ENCODE data around the gene TGM3. TPM values are rescaled to one million over a fixed set of nuclear protein-coding genes. Genes with fewer than 3 reads are reported as not detected.

Gene TGM3
- total and polyA plus RNA-seq, 10 of the 15 experiments (the other 5 are each of a cell fraction or from before 2014, with no cell fraction given), result not detected

DNA sequence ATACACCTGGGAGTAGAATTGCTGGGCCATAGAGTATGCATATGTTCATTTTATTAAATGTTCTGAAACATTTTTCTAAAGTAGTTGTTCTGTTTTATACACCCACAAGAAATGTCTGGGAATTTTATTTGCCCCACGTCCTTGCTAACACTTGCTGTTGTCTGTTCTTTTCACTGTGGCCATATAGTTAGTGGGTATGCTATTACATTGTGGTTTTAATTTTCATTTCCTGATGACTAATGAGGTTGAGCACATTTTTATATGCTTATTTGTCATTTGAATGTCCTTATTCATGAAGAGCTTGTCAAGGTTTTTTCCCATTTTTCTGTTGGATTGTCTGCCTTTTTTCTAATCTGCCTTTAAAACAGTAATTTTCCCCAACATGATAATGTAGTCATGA, 41.5 kb upstream of the TGM3 start:
- 0% methylated on average over 1 of the region's 1 CpG for WGBS (ENCODE audit: insufficient coverage, insufficient replicate concordance, low lambda C conversion rate, missing lambda C conversion rate)
- ATAC-seq, result no peak

DNA sequence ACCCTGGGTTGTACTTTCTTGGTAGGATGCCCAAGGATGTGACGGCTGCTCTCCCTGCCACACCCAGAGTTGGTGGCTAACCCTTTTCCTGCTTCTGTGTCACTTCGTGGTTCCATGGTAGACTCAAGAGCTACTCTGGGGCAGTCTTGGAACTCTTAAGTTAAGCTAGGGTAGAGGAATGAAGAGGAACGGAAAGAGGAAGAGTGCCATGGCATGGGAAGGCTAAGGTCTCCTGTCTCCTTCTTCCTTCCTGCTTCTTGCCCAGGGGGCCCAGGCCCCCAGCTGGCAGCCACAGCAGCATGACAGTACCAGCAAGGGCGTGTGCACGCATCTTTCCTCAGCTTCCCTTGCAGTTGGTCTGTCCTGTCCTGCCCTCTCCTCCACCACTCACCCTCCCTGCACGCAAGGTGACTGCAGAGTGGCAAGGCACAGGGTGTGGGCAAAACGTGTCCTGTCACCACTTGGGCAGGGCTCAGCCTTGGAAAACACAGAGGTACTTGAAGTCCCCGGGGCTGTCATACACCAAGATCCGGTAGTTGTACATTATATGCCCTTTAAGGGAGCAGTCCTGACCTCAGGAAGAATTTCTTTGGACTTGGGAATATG, 39.8 kb upstream of the TGM3 start:
- Histone ChIP-seq H3K4me2 (ENCODE audit: control insufficient read depth, insufficient read depth) (no peak overlapping the region), H2AFZ (ENCODE audit: control insufficient read depth, low read depth, low read length) (no peak overlapping the region), H3K79me2 (ENCODE audit: control insufficient read depth, insufficient read depth, low read length) (no peaks in the 10 kb centered on the region), H3K27me3 (replicated peaks in 1 of 2; ENCODE audit: control insufficient read depth in 2 of 2, insufficient read depth in 2 of 2, low read length in 1 of 2) (peaks cover 0 to 6% of the 10 kb centered on the region in 2 experiments; a peak in 2 of 4 replicates), H3K9me3 (replicated peaks; ENCODE audit: control insufficient read depth, insufficient read depth, low read length) (no peaks in the 10 kb centered on the region), H4K20me1 (ENCODE audit: control insufficient read depth, insufficient read depth) (no peaks in the 10 kb centered on the region), H3K36me3 (ENCODE audit: control insufficient read depth in 2 of 2, insufficient read depth in 2 of 2, low read length in 1 of 2) (no peaks in the 10 kb centered on the region), H3K4me1 (ENCODE audit: control insufficient read depth, insufficient read depth, low read length) (no peaks in the 10 kb centered on the region), H3K27ac (ENCODE audit: control insufficient read depth, insufficient read depth) (no peak overlapping the region), H3K9ac (ENCODE audit: control insufficient read depth, insufficient read depth, low read length) (no peak overlapping the region), H3K4me3 (no peak overlapping the region)
- ChIA-PET POLR2A (no interaction called here), CTCF (no interaction called here), SMC1A (ENCODE audit: uncharacterized antibody, unreplicated experiment) (no interaction called here), RAD21 (ENCODE audit: unreplicated experiment) (no interaction called here)
- WGBS (ENCODE audit: insufficient coverage, insufficient replicate concordance, low lambda C conversion rate, missing lambda C conversion rate), result 17% methylated on average over 9 of the region's 9 CpGs
- in situ Hi-C loops (cut with MboI), result no loop called here
- ATAC-seq, result no peak
- no peak for FAIRE-seq
- intact Hi-C loops (cut with micrococcal nuclease; ENCODE audit: unreplicated experiment), result no loop called here
- no TSS peak for BruUV-seq (replicated peaks)
- no peak for TF ChIP-seq ZNF217 (IDR thresholded peaks at IDR 0.05)
- no peak for TF ChIP-seq EED (IDR thresholded peaks at IDR 0.05; ENCODE audit: low read depth)
- TF ChIP-seq, protein P1, sequence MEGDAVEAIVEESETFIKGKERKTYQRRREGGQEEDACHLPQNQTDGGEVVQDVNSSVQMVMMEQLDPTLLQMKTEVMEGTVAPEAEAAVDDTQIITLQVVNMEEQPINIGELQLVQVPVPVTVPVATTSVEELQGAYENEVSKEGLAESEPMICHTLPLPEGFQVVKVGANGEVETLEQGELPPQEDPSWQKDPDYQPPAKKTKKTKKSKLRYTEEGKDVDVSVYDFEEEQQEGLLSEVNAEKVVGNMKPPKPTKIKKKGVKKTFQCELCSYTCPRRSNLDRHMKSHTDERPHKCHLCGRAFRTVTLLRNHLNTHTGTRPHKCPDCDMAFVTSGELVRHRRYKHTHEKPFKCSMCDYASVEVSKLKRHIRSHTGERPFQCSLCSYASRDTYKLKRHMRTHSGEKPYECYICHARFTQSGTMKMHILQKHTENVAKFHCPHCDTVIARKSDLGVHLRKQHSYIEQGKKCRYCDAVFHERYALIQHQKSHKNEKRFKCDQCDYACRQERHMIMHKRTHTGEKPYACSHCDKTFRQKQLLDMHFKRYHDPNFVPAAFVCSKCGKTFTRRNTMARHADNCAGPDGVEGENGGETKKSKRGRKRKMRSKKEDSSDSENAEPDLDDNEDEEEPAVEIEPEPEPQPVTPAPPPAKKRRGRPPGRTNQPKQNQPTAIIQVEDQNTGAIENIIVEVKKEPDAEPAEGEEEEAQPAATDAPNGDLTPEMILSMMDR (IDR thresholded peaks at IDR 0.05 in 2 of 3, conservative IDR thresholded peaks at IDR 0.05 in 1 of 3; ENCODE audit: control insufficient read depth in 2 of 3, extremely low read depth in 1 of 3, insufficient read depth in 1 of 3, low read depth in 3 of 3, low read length in 3 of 3), result no peak
- TF ChIP-seq TBL1XR1 (IDR thresholded peaks at IDR 0.05; ENCODE audit: low read depth, low read length), result no peak
- TF ChIP-seq ZNF24 (IDR thresholded peaks at IDR 0.05), result no peak
- no peak for DNase-seq (ENCODE audit: low read depth, low spot score)

More for the DNA sequence above, 41.5 kb upstream of the TGM3 start:
- Histone ChIP-seq H3K9me3 (replicated peaks; ENCODE audit: control insufficient read depth, insufficient read depth, low read length) (no peaks in the 10 kb centered on the region), H3K36me3 (ENCODE audit: control insufficient read depth in 2 of 2, insufficient read depth in 2 of 2, low read length in 1 of 2) (no peaks in the 10 kb centered on the region), H3K4me3 (no peak overlapping the region), H3K27me3 (replicated peaks in 1 of 2; ENCODE audit: control insufficient read depth in 2 of 2, insufficient read depth in 2 of 2, low read length in 1 of 2) (peaks cover 1 to 4% of the 10 kb centered on the region in 2 experiments; a peak in 3 of 4 replicates), H3K4me2 (ENCODE audit: control insufficient read depth, insufficient read depth) (no peak overlapping the region), H2AFZ (ENCODE audit: control insufficient read depth, low read depth, low read length) (no peak overlapping the region), H3K4me1 (ENCODE audit: control insufficient read depth, insufficient read depth, low read length) (no peaks in the 10 kb centered on the region), H3K9ac (ENCODE audit: control insufficient read depth, insufficient read depth, low read length) (no peak overlapping the region), H3K79me2 (ENCODE audit: control insufficient read depth, insufficient read depth, low read length) (no peaks in the 10 kb centered on the region), H4K20me1 (ENCODE audit: control insufficient read depth, insufficient read depth) (no peaks in the 10 kb centered on the region), H3K27ac (ENCODE audit: control insufficient read depth, insufficient read depth) (no peak overlapping the region)
- ChIA-PET POLR2A (no interaction called here), RAD21 (ENCODE audit: unreplicated experiment) (no interaction called here), SMC1A (ENCODE audit: uncharacterized antibody, unreplicated experiment) (interaction anchor here (0.7 kb wide), 1 partner anchor 286 kb away, joined by 3 read pairs; no protein-coding TSS in a partner anchor), CTCF (no interaction called here)
- FAIRE-seq (no peak), DNase-seq (ENCODE audit: low read depth, low spot score) (no peak)
- no peak for TF ChIP-seq PAX8 (IDR thresholded peaks at IDR 0.05)
- TF ChIP-seq FOXK2 (IDR thresholded peaks at IDR 0.05), result no peak
- in situ Hi-C loops (cut with MboI), result no loop called here
- no TSS peak for BruUV-seq (replicated peaks)
- intact Hi-C loops (cut with micrococcal nuclease; ENCODE audit: unreplicated experiment), result loop anchor here (5.0 kb wide), 1 partner anchor 52 kb away; no protein-coding TSS in a partner anchor

Data from GM12878 (cell line).